Stomach smooth muscle (tissue), 2 donors: ENCODE data around the gene PHF10.

Source experiments
- H3K27ac ChIP-seq: one replicate; pipeline ENCODE4 v1.7.0; 2013; ENCODE audit warnings: mild to moderate bottlenecking, low read length, inconsistent platforms
- H3K27me3 ChIP-seq, 2 donors: one replicate each; pipeline ENCODE4 v1.7.0; 2013; ENCODE audit warnings: low read length in 2 of 2; ENCODE audit not compliant: insufficient read depth in 2 of 2, control insufficient read depth in 1 of 2
- H3K36me3 ChIP-seq, 2 donors: one replicate each; pipeline ENCODE4 v1.7.0; 2013; ENCODE audit warnings: low read length in 2 of 2; ENCODE audit not compliant: control insufficient read depth in 2 of 2, insufficient read depth in 2 of 2
- H3K4me1 ChIP-seq: one replicate; pipeline ENCODE4 v1.7.0; 2013; ENCODE audit warnings: low read length; ENCODE audit not compliant: control insufficient read depth, insufficient read depth
- H3K4me3 ChIP-seq, 2 donors: one replicate each; pipeline ENCODE4 v1.7.0; 2013; ENCODE audit warnings: low read length in 2 of 2
- H3K9ac ChIP-seq, 2 donors: one replicate each; pipeline ENCODE4 v1.7.0; 2013; ENCODE audit warnings: low read length in 2 of 2, mild to moderate bottlenecking in 1 of 2
- H3K9me3 ChIP-seq, 2 donors: one replicate each; pipeline ENCODE4 v1.7.0; 2013; ENCODE audit warnings: low read length in 2 of 2; ENCODE audit not compliant: control insufficient read depth in 2 of 2
- donor health status: healthy.
- donor health status: Pancreatic carcinoma.

The PHF10 gene

DNA sequence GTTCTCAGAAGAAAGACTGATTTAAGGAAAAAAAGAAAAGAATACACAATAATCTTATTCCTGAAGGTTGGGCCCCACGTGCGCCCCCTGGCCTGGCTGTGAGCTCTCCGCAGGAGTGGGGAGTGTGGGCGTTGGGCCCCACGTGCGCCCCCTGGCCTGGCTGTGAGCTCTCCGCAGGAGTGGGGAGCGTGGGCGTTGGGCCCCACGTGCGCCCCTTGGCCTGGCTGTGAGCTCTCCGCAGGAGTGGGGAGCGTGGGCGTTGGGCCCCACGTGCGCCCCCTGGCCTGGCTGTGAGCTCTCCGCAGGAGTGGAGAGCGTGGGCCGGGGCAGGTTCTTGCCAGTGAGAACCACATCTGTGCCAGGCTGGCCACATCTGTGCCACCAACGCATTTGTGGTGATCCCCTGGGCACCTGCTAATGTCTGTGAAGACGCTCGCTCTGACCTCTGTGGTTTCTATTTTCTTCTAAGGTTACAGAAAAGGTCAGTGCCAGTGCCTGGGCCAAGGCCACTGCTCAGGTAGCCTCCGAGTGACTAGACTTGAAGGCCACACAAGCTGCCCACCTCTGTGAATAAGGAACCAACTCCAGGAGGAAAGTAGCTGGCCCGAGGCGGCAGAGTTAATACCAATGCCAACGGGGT lies 63.4 kb downstream of the PHF10 start:
- H3K27ac ChIP-seq, result no peak overlapping the region
- H3K36me3 ChIP-seq, result peaks cover 12 to 27% of the 10 kb centered on the region in 2 donors
- H3K9ac ChIP-seq, result no peak overlapping the region
- H3K4me1 ChIP-seq, result no peaks in the 10 kb centered on the region
- no peaks in the 10 kb centered on the region for H3K27me3 ChIP-seq
- H3K4me3 ChIP-seq, result no peak overlapping the region
- no peaks in the 10 kb centered on the region for H3K9me3 ChIP-seq

- H3K9ac ChIP-seq, result no peak overlapping the region
- H3K4me3 ChIP-seq, result no peak overlapping the region
- no peaks in the 10 kb centered on the region for H3K27me3 ChIP-seq
- H3K4me1 ChIP-seq, result no peaks in the 10 kb centered on the region
- no peak overlapping the region for H3K27ac ChIP-seq
- H3K9me3 ChIP-seq, result no peaks in the 10 kb centered on the region
- H3K36me3 ChIP-seq, result peaks cover 12 to 26% of the 10 kb centered on the region in 2 donors
Observed at GRCh38 chr6:169659820-169660610, 64.3 kb downstream of the PHF10 start.

- Histone ChIP-seq H3K4me3 (no peak overlapping the region), H3K4me1 (no peaks in the 10 kb centered on the region), H3K9ac (no peak overlapping the region), H3K9me3 (no peaks in the 10 kb centered on the region), H3K36me3 (peaks cover 6 to 12% of the 10 kb centered on the region in 2 donors), H3K27me3 (no peaks in the 10 kb centered on the region), H3K27ac (no peak overlapping the region)
Observed at GRCh38 chr6:169657284-169657610, 67.1 kb downstream of the PHF10 start.

DNA sequence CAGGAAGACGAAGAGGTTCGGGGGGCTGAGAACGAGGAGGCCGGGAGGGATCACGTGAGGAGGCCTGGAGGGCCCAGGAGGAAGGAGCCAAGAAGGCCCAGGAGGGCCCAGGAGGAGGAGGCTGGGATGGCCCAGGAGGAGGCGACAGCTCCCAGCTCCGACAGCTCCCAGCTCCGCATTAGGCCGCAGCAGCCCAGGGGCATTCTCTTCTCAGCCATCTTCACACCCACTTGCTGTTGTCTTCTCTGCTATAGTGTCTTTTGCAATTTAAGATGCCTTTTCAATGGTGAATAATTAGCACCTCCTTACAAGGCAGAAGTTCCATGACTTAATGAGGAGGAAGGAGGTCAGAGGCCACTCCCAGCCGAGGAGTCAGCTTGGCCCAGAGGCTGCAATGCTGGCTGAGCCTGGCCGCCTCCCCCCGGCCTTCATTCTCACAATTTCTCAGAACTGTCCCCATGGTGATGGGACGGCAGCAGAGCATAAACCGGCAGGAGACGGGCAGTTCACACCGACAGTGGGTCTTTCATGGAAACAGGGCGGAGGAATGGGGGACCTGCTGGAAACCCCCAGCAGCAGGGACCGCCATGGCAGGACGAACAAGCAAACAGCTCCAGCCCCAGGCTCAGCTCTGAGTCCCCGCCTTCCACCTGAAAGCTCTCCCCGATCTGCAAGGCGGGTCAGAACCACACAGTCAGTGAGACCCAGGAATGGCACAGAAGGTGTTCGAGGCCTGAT lies 67.6 kb downstream of the PHF10 start:
- no peak overlapping the region for H3K4me3 ChIP-seq
- no peaks in the 10 kb centered on the region for H3K4me1 ChIP-seq
- no peak overlapping the region for H3K27ac ChIP-seq
- no peaks in the 10 kb centered on the region for H3K9me3 ChIP-seq
- no peaks in the 10 kb centered on the region for H3K27me3 ChIP-seq
- H3K36me3 ChIP-seq, result peaks cover 3 to 12% of the 10 kb centered on the region in 2 donors
- no peak overlapping the region for H3K9ac ChIP-seq

GRCh38 chr6:169654598-169655391 lies 69.5 kb downstream of the PHF10 start:
- no peaks in the 10 kb centered on the region for H3K4me1 ChIP-seq
- peak overlapping the region; percentile 66 for H3K27ac ChIP-seq
- H3K36me3 ChIP-seq, result peaks cover 3 to 12% of the 10 kb centered on the region in 2 donors
- H3K27me3 ChIP-seq, result no peaks in the 10 kb centered on the region
- H3K4me3 ChIP-seq, result peak overlapping the region; percentile 74 to 79
- H3K9ac ChIP-seq, result peak overlapping the region; percentile 49 to 77
- no peaks in the 10 kb centered on the region for H3K9me3 ChIP-seq
